ENCODE results near the gene TMEM92.
"Not testable (repeated sequence)": the region's sequence is repeated elsewhere in the genome, so short reads cannot be mapped to it uniquely, and the experiment has no call there.

Gene TMEM92

DNA sequence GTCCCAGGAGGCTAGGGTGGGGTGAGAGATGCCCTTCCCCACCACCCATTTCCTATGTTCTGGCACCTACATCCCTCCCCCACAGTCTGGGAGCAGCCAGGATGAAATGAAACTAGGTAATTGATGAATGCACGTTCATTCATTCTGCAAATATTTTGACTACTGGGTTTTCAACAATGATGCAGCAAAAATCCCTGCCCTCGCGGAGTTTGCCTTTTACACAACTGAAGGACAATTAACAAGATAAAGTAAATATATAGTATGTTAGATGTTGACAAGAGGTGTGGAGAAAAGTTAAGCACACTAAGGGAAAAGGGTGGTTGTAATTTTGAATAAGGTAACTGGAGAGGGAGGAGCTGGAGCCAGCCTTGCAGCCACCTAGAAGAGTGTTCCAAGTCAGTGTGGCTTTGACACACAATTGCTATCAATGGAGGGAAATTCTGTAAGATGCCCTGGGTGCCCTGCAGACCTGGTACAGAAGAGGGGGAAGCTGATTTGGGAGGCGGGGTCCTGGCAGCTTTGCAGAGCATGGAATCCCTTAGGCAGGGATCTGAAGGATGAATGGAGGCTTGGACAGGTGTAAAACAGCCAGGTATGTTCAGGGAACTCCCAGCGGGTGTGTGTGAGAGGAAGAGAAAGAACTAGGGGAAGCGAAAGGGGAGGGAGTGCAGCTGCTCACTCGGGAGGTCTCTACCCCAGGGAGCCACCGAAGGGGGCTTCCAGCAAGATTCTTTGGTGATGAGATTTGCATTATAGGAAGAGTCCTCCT lies 2.5 kb downstream of the TMEM92 start:
- no peak for DNase-seq (ENCODE audit: low spot score)

- no peak for DNase-seq (ENCODE audit: low spot score)
Observed at GRCh38 chr17:50277357-50277754, 3.1 kb downstream of the TMEM92 start.

DNA sequence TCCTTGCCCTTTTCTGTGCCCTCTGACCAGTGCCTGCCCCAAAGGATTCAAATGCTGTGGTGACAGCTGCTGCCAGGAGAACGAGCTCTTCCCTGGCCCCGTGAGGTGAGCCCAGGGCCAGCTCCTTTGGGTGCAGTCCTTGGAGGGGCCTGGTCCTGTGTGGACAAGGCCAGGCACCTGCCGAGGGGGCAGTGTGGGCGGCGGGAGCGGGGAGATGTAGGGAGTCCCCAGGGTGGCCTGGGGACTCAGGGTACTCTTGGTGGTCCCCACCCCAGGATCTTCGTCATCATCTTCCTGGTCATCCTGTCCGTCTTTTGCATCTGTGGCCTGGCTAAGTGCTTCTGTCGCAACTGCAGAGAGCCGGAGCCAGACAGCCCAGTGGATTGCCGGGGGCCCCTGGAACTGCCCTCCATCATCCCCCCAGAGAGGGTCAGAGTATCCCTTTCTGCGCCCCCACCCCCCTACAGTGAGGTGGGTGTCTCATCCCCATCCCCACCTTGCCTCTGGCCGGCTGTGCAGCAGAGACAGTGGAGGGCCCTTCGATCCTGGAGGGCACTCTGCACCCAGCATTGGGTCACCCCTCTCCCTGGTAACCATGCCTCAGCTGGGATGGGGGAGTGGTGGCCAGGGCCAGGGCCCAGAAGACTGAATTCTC lies 4.4 kb downstream of the TMEM92 start:
- DNase-seq (ENCODE audit: low spot score): no peak

DNA sequence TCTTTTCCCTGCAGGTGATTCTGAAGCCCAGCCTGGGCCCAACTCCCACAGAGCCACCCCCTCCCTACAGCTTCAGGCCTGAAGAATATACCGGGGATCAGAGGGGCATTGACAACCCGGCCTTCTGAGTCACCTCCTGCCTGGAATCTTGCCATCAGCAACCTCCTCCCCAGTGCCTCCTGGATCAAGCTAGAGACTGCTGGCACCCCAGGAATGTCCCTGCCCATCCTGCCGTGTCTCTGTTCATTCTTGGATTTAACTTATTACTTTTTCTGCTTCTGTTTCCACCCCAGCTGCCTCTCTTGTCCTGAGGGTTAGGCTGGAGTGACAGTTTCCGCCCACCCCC lies 4.9 kb downstream of the TMEM92 start:
- no peak for DNase-seq (ENCODE audit: low spot score)

- no peak for DNase-seq (ENCODE audit: low spot score)
Observed at GRCh38 chr17:50279639-50280038, 5.4 kb downstream of the TMEM92 start.

GRCh38 chr17:50280068-50280467 lies 5.8 kb downstream of the TMEM92 start:
- no peak for DNase-seq (ENCODE audit: low spot score)

GRCh38 chr17:50280801-50281441 lies 6.7 kb downstream of the TMEM92 start:
- no peak for DNase-seq (ENCODE audit: low spot score)

GRCh38 chr17:50281739-50282401 lies 7.6 kb downstream of the TMEM92 start:
- DNase-seq (ENCODE audit: low spot score): no peak

- DNase-seq (ENCODE audit: low spot score): no peak
Observed at GRCh38 chr17:50283246-50283645, 9.0 kb downstream of the TMEM92 start.

DNA sequence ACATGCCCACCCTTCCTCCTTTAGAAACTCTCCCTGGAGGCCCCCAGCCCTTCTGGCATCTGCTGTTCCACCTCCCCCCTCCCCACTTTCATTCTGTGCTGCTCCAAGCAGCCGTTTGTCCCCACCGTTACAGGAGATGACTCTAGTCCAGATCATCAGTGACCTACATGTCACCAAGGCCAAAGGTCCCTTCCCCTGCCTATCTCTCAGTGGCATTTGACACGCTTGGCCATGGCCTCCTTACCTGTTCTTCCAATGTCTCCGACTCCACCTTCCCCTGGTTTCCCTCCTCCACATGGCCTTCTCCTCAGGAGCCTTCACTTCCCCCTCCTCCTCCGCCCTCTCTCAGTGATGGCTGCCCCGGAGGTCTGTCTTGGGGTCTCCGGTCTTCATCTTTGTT lies 9.4 kb downstream of the TMEM92 start:
- DNase-seq (ENCODE audit: low spot score): no peak

DNA sequence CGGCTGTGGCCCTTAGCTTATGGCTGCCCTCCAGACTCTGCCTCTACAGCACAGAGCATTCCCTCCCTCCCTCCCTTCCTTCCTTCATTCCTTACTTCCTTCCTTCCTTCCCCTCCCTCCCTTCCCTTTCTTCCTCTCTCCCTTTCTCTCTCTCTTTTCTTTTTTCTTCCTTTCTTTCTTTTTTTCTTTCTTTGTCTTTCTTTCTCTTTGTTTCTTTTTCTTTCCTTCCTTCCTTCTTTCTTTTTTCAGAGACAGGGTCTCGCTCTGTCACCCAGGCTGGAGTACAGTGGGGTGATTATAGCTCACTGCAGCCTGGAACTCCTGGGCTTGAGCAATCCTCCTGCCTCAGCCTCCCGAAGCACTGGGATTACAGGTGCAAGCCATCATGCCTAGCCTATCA lies 11.7 kb downstream of the TMEM92 start:
- DNase-seq (ENCODE audit: low spot score): no peak

DNA sequence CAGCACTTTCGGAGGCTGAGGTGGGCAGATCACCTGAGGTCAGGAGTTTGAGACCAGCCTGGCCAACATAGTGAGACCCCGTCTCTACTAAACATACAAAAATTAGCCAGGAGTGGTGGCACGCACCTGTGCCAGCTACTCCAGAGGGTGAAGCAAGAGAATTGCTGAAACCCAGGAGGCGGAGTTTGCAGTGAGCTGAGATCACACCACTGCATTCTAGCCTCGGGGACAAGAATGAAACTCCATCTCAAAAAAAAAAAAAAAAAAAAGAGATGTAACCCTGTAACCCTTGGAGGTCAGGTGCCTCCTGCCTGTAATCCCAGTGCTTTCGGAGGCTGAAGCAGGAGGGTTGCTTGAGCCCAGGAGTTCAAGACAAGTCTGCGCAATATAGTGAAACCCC lies 13.0 kb downstream of the TMEM92 start:
- DNase-seq (ENCODE audit: low spot score): not testable (repeated sequence)

GRCh38 chr17:50288306-50288705 lies 14.0 kb downstream of the TMEM92 start:
- no peak for DNase-seq (ENCODE audit: low spot score)

- no peak for DNase-seq (ENCODE audit: low spot score)
Observed at GRCh38 chr17:50289278-50289677, 15.0 kb downstream of the TMEM92 start.

DNA sequence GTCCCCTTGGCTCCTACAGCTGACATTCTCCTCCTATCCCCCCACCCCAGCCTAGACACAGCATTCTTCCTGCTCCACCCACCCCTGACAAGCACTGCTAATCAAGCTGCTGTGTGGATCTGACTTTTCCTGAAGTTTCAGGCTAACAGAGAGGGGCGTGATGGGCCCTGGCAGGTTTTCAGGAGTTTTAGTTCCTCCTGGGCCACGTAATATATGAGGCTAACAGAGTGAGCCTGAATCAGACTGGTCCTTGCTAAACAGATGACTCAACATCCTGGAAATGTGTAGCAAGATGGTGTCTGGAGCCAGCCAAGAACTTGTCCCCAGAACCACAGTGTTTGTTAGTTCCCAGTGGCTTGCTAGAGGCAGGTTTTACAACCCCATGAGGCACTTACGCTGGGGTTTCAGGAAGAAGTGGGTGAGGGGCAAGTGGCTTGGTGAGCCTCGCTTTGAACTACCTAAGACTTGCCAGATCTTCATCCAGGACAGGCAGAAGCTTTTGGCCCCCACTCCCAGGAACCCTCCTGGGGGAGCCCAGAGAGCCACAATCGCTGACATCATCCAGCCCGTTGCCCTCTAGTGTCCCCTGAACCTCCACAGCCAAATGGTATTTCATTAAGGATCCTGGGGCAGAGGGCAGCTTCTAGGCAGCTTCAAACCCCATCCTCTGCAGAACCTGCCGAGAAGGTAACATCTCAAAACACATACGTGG lies 15.9 kb downstream of the TMEM92 start:
- DNase-seq (ENCODE audit: low spot score): no peak

DNA sequence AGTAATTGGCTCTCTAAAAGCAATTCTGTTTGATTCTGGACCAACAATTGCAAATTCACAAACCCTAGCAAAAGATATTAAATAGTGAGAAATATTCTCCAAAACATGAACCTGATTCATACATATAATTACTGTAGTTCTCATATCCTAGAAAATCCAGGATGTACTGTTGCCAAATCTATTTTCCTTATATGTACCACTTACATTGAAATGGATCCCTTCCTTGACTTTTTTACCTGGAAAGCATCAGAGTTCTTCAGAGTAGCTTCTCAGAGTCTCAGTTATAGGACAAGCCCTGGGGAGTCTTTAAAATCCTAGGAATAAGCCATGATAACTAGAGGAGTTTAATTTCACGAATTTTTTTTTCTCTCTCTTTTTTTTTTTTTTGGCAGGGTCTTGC lies 16.7 kb downstream of the TMEM92 start:
- DNase-seq (ENCODE audit: low spot score): no peak

DNA sequence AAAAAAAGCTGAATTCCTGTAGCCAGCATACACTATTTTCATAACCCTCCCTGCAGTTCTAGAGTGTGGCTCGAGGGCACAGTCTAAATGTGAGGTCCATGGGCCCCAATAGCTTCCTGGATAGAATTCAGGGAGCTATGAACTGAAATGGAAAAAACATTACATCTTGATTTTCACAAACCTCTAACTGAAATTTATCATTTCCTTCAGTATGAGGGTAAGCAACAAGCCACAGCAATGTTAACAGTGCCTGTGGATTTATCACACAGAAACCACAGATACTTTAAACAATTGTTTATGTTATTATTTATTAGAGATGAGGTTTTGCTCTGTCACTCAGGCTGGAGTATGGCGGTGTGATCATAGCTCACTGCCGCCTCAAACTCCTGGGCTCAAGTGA lies 18.2 kb downstream of the TMEM92 start:
- no peak for DNase-seq (ENCODE audit: low spot score)

GRCh38 chr17:50295021-50295420 lies 20.8 kb downstream of the TMEM92 start:
- no peak for DNase-seq (ENCODE audit: low spot score)

GRCh38 chr17:50297407-50297865 lies 23.2 kb downstream of the TMEM92 start:
- DNase-seq (ENCODE audit: low spot score): peak; percentile 58

DNA sequence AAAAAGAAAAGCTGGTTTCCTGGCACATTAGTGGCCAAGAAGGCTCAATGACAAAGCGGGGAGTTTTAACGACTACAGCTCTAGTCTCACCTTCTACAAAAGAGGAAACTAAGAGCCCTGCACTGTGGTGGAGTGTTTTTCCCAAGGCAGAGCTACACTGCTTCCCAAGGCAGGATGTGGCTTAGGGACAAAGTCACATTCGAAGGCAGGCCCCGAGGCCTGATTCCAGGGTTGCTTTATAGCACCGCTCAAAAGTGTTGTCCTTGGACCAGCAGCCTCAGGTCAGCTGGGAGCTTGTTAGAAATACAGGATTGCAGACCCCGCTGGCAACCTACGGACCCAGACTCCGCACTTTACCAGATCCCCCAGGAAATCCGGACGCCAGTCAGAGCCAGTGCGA lies 23.8 kb downstream of the TMEM92 start:
- DNase-seq (ENCODE audit: low spot score): no peak

GRCh38 chr17:50299776-50300175 lies 25.5 kb downstream of the TMEM92 start:
- no peak for DNase-seq (ENCODE audit: low spot score)

DNA sequence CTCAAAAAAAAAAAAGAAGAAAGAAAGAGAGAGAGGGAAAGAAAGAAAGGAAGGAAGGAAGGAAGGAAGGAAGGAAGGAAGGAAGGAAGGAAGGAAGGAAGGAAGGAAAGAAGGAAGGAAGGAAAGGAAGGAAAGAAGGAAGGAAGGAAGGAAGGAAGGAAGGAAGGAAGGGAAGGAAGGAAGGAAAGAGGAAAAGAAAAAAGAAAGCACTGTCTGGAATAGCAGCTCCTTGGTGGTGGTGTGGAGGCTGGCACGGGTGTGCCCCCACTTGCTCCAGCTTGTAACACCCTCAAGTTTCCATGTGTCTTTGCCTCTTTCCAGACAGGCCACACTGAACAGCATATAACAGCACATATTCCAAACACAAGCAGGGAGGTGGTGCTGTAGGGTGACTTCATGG lies 26.6 kb downstream of the TMEM92 start:
- DNase-seq (ENCODE audit: low spot score): not testable (repeated sequence)

Measured in HuH-7.5 (cell line).